Effector memory CD4-positive, alpha-beta T cell (primary cell): ENCODE data around the gene PLPP3.

Source experiments
- DNase-seq, 3 donors: peaks; one replicate each; pipeline ENCODE4 v3.0.0-alpha.2; 2020
- H3K27ac ChIP-seq: 2 replicates; pipeline ENCODE4 v1.7.0; 2013; ENCODE audit warnings: mild to moderate bottlenecking, low read length, moderate library complexity; ENCODE audit not compliant: insufficient read depth, poor library complexity, severe bottlenecking
- H3K27me3 ChIP-seq: replicated peaks from 2 replicates; pipeline ENCODE4 v1.7.0; 2013; ENCODE audit warnings: mild to moderate bottlenecking, low read length; ENCODE audit not compliant: insufficient read depth, control insufficient read depth, poor library complexity, severe bottlenecking
- H3K36me3 ChIP-seq: 2 replicates; pipeline ENCODE4 v1.7.0; 2013; ENCODE audit warnings: mild to moderate bottlenecking, low read length, moderate library complexity; ENCODE audit not compliant: control insufficient read depth, insufficient read depth
- H3K4me1 ChIP-seq: 2 replicates; pipeline ENCODE4 v1.7.0; 2013; ENCODE audit warnings: low read length, mild to moderate bottlenecking; ENCODE audit not compliant: control insufficient read depth, insufficient read depth, poor library complexity, severe bottlenecking
- H3K4me3 ChIP-seq: 2 replicates; pipeline ENCODE4 v1.7.0; 2013; ENCODE audit warnings: low read length, low read depth, mild to moderate bottlenecking; ENCODE audit not compliant: insufficient read depth, poor library complexity, severe bottlenecking
- H3K9me3 ChIP-seq: 2 replicates; pipeline ENCODE4 v1.7.0; 2013; ENCODE audit warnings: mild to moderate bottlenecking, low read length, moderate library complexity; ENCODE audit not compliant: control insufficient read depth

The PLPP3 gene

GRCh38 chr1:56591909-56592308 is 12.5 kb upstream of the PLPP3 start:
- H3K9me3 ChIP-seq: no peaks in the 10 kb centered on the region
- H3K27ac ChIP-seq: no peak overlapping the region
- no peaks in the 10 kb centered on the region for H3K4me1 ChIP-seq
- DNase-seq: no peak
- no peaks in the 10 kb centered on the region for H3K36me3 ChIP-seq
- no peaks in the 10 kb centered on the region for H3K27me3 ChIP-seq
- no peak overlapping the region for H3K4me3 ChIP-seq

GRCh38 chr1:56590520-56591011 is 11.2 kb upstream of the PLPP3 start:
- Histone ChIP-seq H3K4me3 (no peak overlapping the region), H3K27me3 (no peaks in the 10 kb centered on the region), H3K4me1 (no peaks in the 10 kb centered on the region), H3K27ac (no peak overlapping the region), H3K36me3 (no peaks in the 10 kb centered on the region), H3K9me3 (no peaks in the 10 kb centered on the region)
- no peak for DNase-seq

- Histone ChIP-seq H3K4me3 (no peak overlapping the region), H3K27me3 (no peaks in the 10 kb centered on the region), H3K27ac (no peak overlapping the region), H3K4me1 (no peaks in the 10 kb centered on the region), H3K9me3 (no peaks in the 10 kb centered on the region), H3K36me3 (no peaks in the 10 kb centered on the region)
- no peak for DNase-seq
These were observed 10.0 kb upstream of the PLPP3 start for GRCh38 chr1:56589369-56589768.

GRCh38 chr1:56586502-56586901 is 7.1 kb upstream of the PLPP3 start:
- Histone ChIP-seq H3K27ac (no peak overlapping the region), H3K4me3 (no peak overlapping the region), H3K27me3 (no peaks in the 10 kb centered on the region), H3K9me3 (no peaks in the 10 kb centered on the region), H3K4me1 (no peaks in the 10 kb centered on the region), H3K36me3 (no peaks in the 10 kb centered on the region)
- no peak for DNase-seq

- H3K27me3 ChIP-seq: peaks cover 2% of the 10 kb centered on the region
- H3K27ac ChIP-seq: no peak overlapping the region
- no peaks in the 10 kb centered on the region for H3K36me3 ChIP-seq
- no peak overlapping the region for H3K4me3 ChIP-seq
- DNase-seq: no peak
- H3K4me1 ChIP-seq: no peaks in the 10 kb centered on the region
- no peaks in the 10 kb centered on the region for H3K9me3 ChIP-seq
These were observed 6.6 kb upstream of the PLPP3 start for GRCh38 chr1:56585985-56586384.

- no peak for DNase-seq
- Histone ChIP-seq H3K4me3 (no peak overlapping the region), H3K36me3 (no peaks in the 10 kb centered on the region), H3K27ac (no peak overlapping the region), H3K27me3 (peaks cover 6% of the 10 kb centered on the region), H3K9me3 (no peaks in the 10 kb centered on the region), H3K4me1 (no peaks in the 10 kb centered on the region)
These were observed 5.7 kb upstream of the PLPP3 start for GRCh38 chr1:56584910-56585528.

GRCh38 chr1:56583957-56584468 is 4.7 kb upstream of the PLPP3 start:
- H3K27ac ChIP-seq: no peak overlapping the region
- H3K4me3 ChIP-seq: no peak overlapping the region
- no peak for DNase-seq
- H3K9me3 ChIP-seq: no peaks in the 10 kb centered on the region
- H3K4me1 ChIP-seq: no peaks in the 10 kb centered on the region
- peaks cover 10% of the 10 kb centered on the region for H3K27me3 ChIP-seq
- no peaks in the 10 kb centered on the region for H3K36me3 ChIP-seq

GRCh38 chr1:56580771-56581170 is 1.4 kb upstream of the PLPP3 start:
- DNase-seq: no peak
- H3K36me3 ChIP-seq: no peaks in the 10 kb centered on the region

GRCh38 chr1:56578138-56578962 is 1.0 kb downstream of the PLPP3 start:
- H3K27ac ChIP-seq: no peak overlapping the region

More at GRCh38 chr1:56580771-56581170, 1.4 kb upstream of the PLPP3 start:
- Histone ChIP-seq H3K4me1 (no peaks in the 10 kb centered on the region), H3K4me3 (no peak overlapping the region), H3K9me3 (no peaks in the 10 kb centered on the region), H3K27ac (no peak overlapping the region), H3K27me3 (peaks cover 10% of the 10 kb centered on the region)

More at GRCh38 chr1:56578138-56578962, 1.0 kb downstream of the PLPP3 start:
- Histone ChIP-seq H3K9me3 (no peaks in the 10 kb centered on the region), H3K4me3 (no peak overlapping the region), H3K36me3 (no peaks in the 10 kb centered on the region), H3K4me1 (no peaks in the 10 kb centered on the region), H3K27me3 (peaks cover 10% of the 10 kb centered on the region)
- DNase-seq: no peak
